ENCODE results near the gene TEX101.

DNA sequence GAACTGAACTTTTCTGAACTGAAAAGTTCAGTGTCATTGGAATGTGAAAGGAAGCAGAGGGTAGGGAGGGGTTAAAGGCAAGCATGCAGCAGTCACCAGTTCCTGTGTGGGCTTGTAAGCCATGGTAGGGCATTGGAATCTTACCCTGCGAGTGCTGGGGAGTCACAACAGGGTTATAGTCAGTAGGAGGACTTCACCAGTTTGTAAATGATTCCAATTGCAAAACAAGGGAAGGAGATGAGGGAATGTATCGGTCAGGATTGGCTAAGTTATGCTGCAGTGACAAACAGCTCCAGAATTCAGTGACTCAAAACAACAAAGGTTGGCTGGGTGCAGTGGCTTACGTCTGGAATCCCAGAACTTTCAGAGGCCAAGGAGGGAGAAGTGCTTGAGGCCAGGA is 37.9 kb downstream of the TEX101 start:
- TF ChIP-seq, protein P1, sequence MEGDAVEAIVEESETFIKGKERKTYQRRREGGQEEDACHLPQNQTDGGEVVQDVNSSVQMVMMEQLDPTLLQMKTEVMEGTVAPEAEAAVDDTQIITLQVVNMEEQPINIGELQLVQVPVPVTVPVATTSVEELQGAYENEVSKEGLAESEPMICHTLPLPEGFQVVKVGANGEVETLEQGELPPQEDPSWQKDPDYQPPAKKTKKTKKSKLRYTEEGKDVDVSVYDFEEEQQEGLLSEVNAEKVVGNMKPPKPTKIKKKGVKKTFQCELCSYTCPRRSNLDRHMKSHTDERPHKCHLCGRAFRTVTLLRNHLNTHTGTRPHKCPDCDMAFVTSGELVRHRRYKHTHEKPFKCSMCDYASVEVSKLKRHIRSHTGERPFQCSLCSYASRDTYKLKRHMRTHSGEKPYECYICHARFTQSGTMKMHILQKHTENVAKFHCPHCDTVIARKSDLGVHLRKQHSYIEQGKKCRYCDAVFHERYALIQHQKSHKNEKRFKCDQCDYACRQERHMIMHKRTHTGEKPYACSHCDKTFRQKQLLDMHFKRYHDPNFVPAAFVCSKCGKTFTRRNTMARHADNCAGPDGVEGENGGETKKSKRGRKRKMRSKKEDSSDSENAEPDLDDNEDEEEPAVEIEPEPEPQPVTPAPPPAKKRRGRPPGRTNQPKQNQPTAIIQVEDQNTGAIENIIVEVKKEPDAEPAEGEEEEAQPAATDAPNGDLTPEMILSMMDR (IDR thresholded peaks at IDR 0.05; ENCODE audit: low read length) = no peak
- TF ChIP-seq EZH2 (IDR thresholded peaks at IDR 0.05; ENCODE audit: borderline replicate concordance, low read length) = no peak

Data from OCI-LY1 (cell line).